Measurements from ENCODE around the gene SELENOW. TPM values are rescaled to one million over a fixed set of nuclear protein-coding genes. Genes with fewer than 3 reads are reported as not detected.

SELENOW gene
- total and polyA plus RNA-seq, 7 donors = 329 to 3,138 (median 1,579) TPM

GRCh38 chr19:47832723-47833122 lies 54.2 kb downstream of the SELENOW start:
- Histone ChIP-seq H3K4me3 (no peak overlapping the region), H3K27ac (no peak overlapping the region), H3K36me3 (no peaks in the 10 kb centered on the region), H3K4me1 (no peaks in the 10 kb centered on the region), H3K9me3 (no peaks in the 10 kb centered on the region), H3K27me3 (peaks cover 0 to 5% (median 0%) of the 10 kb centered on the region in 3 donors)
- WGBS, 2 donors = 79 to 88% methylated on average over 4 of the region's 4 CpGs
- TF ChIP-seq CTCF (IDR thresholded peaks at IDR 0.05) = no peak
- TF ChIP-seq POLR2A (IDR thresholded peaks at IDR 0.05) = no peak
- TF ChIP-seq POLR2AphosphoS5 (IDR thresholded peaks at IDR 0.05) = no peak
- no peak for TF ChIP-seq EP300 (IDR thresholded peaks at IDR 0.05)
- DNase-seq = no peak
- intact Hi-C loops (cut with DNase I) = no loop called here

Small RNAs within 50 kb of the gene (small RNA-seq; reads per million reads assigned to genes)
- gene AC008745.1 (0 reads per million in 3 donors), gene SNORD23 (0 reads per million in 3 donors)

Other genes with a start within 250 kb of the SELENOW start
- gene ZNF541, start 205.6 kb upstream of the SELENOW start, total RNA-seq = 1 to 10 TPM in 3 of 4 donors, not detected in 1; 1.1 to 1.7 (median 1.5) TPM
- gene ZNF541, start 205.6 kb upstream of the SELENOW start, polyA plus RNA-seq = under 1 TPM in 1 of 3 donors, not detected in 2; 0.22 TPM
- gene BICRA, start 169.6 kb upstream of the SELENOW start, total RNA-seq = 10 to 100 TPM in 3 of 4 donors, 1 to 10 TPM in 1; 2.9 to 21.6 (median 11.2) TPM
- 10 to 100 TPM in 1 of 3 donors, 1 to 10 TPM in 2; 1.8 to 12.7 (median 2.5) TPM for gene BICRA, start 169.6 kb upstream of the SELENOW start, polyA plus RNA-seq
- gene EHD2, start 65.3 kb upstream of the SELENOW start, total RNA-seq = 100 to 1,000 TPM in 1 of 4 donors, 10 to 100 TPM in 3; 41.8 to 184 (median 72.4) TPM
- 10 to 100 TPM in 2 of 3 donors, 1 to 10 TPM in 1; 3.5 to 26.7 (median 10.8) TPM for gene EHD2, start 65.3 kb upstream of the SELENOW start, polyA plus RNA-seq
- 100 to 1,000 TPM; 432 to 576 (median 557) TPM for gene NOP53, start 33.2 kb upstream of the SELENOW start, total RNA-seq
- gene NOP53, start 33.2 kb upstream of the SELENOW start, polyA plus RNA-seq = 100 to 1,000 TPM; 304 to 682 (median 589) TPM
- not detected for gene TPRX1, start 25.8 kb downstream of the SELENOW start, total RNA-seq
- gene TPRX1, start 25.8 kb downstream of the SELENOW start, polyA plus RNA-seq = not detected
- not detected for gene CRX, start 43.2 kb downstream of the SELENOW start, total RNA-seq
- 1 to 10 TPM in 1 of 3 donors, under 1 TPM in 1, not detected in 1; 0.60 to 1.2 TPM for gene CRX, start 43.2 kb downstream of the SELENOW start, polyA plus RNA-seq
- not detected for gene TPRX2, start 80.5 kb downstream of the SELENOW start, total RNA-seq
- gene TPRX2, start 80.5 kb downstream of the SELENOW start, polyA plus RNA-seq = not detected
- not detected for gene SULT2A1, start 107.6 kb downstream of the SELENOW start, total RNA-seq
- gene SULT2A1, start 107.6 kb downstream of the SELENOW start, polyA plus RNA-seq = under 1 TPM in 2 of 3 donors, not detected in 1; 0.07 to 0.23 TPM
- gene BSPH1, start 213.5 kb downstream of the SELENOW start, total RNA-seq = not detected
- not detected for gene BSPH1, start 213.5 kb downstream of the SELENOW start, polyA plus RNA-seq
- gene ELSPBP1, start 215.9 kb downstream of the SELENOW start, total RNA-seq = not detected
- not detected for gene ELSPBP1, start 215.9 kb downstream of the SELENOW start, polyA plus RNA-seq